Cerebellar cortex (tissue), 1 donor: ENCODE measurements around the gene LHX3.

Experiments used
- DNase-seq: peaks from one replicate; pipeline ENCODE4 v3.0.0-alpha.2; 2015; ENCODE audit warnings: low spot score

Gene LHX3

GRCh38 chr9:136207616-136208015 lies 2.7 kb upstream of the LHX3 start:
- no peak for DNase-seq

- no peak for DNase-seq
Observed at GRCh38 chr9:136206602-136207275, 1.8 kb upstream of the LHX3 start.

GRCh38 chr9:136205707-136205992 lies 722 bp upstream of the LHX3 start:
- DNase-seq: no peak

GRCh38 chr9:136204145-136204805 lies 653 bp downstream of the LHX3 start:
- DNase-seq: no peak

- DNase-seq: no peak
Observed at GRCh38 chr9:136203408-136204144, 1.4 kb downstream of the LHX3 start.

GRCh38 chr9:136202454-136203407 lies 2.2 kb downstream of the LHX3 start:
- DNase-seq: no peak

GRCh38 chr9:136201609-136202453 lies 3.1 kb downstream of the LHX3 start:
- DNase-seq: no peak

- DNase-seq: no peak
Observed at GRCh38 chr9:136201174-136201573, 3.8 kb downstream of the LHX3 start.

- DNase-seq: no peak
Observed at GRCh38 chr9:136200424-136200823, 4.5 kb downstream of the LHX3 start.

- no peak for DNase-seq
Observed at GRCh38 chr9:136199391-136200288, 5.3 kb downstream of the LHX3 start.

GRCh38 chr9:136198605-136199083 lies 6.3 kb downstream of the LHX3 start:
- DNase-seq: no peak

GRCh38 chr9:136197930-136198604 lies 6.9 kb downstream of the LHX3 start:
- DNase-seq: no peak

- no peak for DNase-seq
Observed at GRCh38 chr9:136197084-136197875, 7.6 kb downstream of the LHX3 start.

- DNase-seq: no peak
Observed at GRCh38 chr9:136196404-136197083, 8.4 kb downstream of the LHX3 start.

GRCh38 chr9:136194540-136194939 lies 10.4 kb downstream of the LHX3 start:
- no peak for DNase-seq

- no peak for DNase-seq
Observed at GRCh38 chr9:136193891-136194279, 11.0 kb downstream of the LHX3 start.

GRCh38 chr9:136193127-136193890 lies 11.6 kb downstream of the LHX3 start:
- DNase-seq: no peak
